Stimulated activated CD8-positive, alpha-beta memory T cell treated with anti-CD3 and anti-CD28 coated beads, Interleukin-12 subunit alpha, Interleukin-12 subunit beta, amount 100 ng/mL, for 1 hour (primary cell): Measurements from ENCODE around the gene ZNF346.

Experiments
- DNase-seq: peaks from one replicate; pipeline ENCODE4 v3.0.0-alpha.2; 2020; ENCODE audit warnings: low read depth

Gene ZNF346

GRCh38 chr5:177094224-177095087 lies 72.0 kb downstream of the ZNF346 start:
- no peak for DNase-seq

GRCh38 chr5:177095088-177095669 lies 72.7 kb downstream of the ZNF346 start:
- DNase-seq: no peak

GRCh38 chr5:177096162-177097015 lies 73.9 kb downstream of the ZNF346 start:
- DNase-seq: no peak

- no peak for DNase-seq
These were observed 74.8 kb downstream of the ZNF346 start for GRCh38 chr5:177097016-177097985.

GRCh38 chr5:177098120-177098469 lies 75.6 kb downstream of the ZNF346 start:
- no peak for DNase-seq

GRCh38 chr5:177098470-177099141 lies 76.1 kb downstream of the ZNF346 start:
- DNase-seq: no peak

DNA sequence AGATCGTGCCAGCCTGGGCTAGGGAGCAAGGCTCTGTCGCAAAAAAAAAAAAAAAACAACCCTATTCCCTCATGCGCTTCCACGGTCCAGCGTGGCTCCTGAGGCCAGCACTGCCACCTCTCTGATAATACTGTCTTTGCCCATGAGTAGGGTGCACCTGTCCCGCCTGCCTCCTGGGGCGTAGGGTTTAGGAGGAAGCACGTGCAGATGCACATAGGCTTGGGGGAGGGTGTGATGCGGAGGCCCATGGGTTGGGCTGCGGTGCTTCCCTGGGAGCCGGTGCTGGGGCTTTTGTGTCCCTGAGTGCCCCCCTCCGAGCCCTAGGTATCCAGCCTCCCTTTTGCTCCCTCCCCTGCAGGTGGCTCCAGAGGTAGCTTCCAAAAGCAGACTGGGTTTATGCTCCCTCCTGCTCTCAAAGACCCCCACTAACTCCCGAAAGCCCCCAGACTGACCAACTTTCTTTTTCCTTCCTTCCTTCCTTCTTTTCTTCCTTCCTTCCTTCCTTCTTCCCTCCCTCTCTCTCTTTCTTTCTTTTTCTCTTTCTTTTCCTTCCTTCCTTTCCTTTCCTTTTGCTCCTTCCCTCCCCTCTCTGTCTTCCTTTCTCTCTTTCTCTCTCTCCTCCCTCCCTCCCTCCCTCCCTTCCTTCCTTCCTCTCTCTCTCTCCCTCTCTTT lies 77.1 kb downstream of the ZNF346 start:
- no peak for DNase-seq

GRCh38 chr5:177100714-177101121 lies 78.2 kb downstream of the ZNF346 start:
- no peak for DNase-seq

GRCh38 chr5:177103523-177104253 lies 81.2 kb downstream of the ZNF346 start:
- no peak for DNase-seq

DNA sequence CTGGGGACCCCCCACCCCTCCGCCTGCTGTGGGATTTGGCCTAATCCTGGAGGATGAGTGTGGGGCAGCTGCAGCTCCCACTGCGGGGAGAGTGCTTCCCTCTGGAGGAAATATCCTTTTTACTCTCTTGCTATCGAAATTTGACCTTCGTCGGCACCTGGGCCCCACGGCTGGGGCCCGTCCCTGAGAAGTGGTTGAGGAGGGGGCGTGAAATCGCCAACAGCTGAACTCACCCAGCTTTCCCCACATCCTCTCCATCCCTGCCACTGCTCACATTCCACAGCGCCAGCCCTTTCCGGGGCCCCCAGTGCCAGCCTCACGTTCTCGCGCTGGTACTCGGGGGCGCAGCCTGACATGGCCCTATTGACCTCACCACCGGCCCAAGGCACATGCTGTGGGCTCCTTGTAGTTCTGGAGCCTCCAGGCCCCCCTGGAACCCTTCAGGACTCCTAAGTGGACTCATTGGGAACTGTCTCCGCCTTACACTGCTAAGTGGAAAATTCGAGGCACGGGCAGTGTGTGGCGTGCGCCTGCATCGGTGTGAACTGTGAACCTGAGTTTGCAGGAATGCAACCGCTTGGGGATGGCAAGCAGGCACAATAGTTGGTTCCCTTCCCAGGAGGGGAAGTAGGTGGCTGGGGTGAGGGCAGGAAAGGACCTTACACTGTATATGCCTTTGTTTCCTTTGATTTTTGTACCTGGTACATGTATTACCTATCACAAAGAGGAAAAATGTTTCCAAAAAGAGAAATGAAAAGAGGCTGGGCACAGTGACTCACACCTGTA lies 83.4 kb downstream of the ZNF346 start:
- no peak for DNase-seq

GRCh38 chr5:177107159-177107558 lies 84.7 kb downstream of the ZNF346 start:
- DNase-seq: no peak

DNA sequence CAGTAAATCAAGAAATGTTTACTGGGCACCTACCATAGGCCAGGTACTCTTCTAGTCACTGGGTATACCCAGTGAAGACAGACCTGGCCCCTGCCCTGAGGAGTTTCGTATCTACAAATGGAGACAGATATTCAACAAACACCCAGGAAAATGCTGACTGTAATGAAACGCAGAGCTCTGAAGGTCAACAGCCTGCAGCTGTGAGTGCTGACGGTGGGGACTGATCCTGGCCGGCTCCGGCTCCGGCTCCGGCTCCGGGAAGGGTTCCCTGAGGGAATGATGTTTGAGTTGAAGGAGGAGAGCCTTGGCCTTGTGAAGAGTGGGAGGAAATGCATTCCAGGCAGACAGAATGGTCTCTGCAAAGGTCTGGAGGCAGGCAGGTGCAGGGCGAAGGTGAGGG lies 87.3 kb downstream of the ZNF346 start:
- no peak for DNase-seq

DNA sequence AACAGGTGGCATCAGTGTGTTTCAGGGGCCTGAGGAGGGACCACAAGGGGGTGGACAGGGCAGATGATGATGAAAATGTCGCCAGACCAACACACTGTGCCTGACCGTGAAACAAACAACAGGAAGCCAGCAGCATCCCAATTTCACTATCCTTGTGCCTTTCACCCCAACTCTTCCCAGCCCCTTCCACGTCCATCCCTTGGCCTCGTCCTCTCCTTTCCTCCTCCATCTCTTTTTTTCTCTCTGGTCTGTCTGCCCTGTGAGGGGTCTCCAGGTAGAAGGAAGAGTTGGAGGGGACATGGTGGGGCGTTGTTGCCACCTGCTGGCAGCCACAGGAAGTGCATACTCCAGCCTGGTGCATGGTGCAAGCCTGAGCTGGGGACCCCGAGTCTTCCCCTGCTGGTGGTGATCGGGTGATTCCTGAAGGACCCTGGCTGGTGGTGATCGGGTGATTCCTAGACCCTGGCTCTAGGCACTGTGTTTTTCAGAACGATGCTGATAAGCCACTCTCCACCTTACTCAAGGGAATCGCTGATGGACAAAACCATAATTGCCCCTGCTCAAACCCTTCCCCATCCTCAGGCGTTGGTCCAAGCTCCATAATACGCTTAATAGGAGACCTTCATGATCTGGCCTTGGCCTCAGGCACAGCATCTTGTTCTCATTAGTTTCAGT lies 89.4 kb downstream of the ZNF346 start:
- DNase-seq: peak; percentile 38

DNA sequence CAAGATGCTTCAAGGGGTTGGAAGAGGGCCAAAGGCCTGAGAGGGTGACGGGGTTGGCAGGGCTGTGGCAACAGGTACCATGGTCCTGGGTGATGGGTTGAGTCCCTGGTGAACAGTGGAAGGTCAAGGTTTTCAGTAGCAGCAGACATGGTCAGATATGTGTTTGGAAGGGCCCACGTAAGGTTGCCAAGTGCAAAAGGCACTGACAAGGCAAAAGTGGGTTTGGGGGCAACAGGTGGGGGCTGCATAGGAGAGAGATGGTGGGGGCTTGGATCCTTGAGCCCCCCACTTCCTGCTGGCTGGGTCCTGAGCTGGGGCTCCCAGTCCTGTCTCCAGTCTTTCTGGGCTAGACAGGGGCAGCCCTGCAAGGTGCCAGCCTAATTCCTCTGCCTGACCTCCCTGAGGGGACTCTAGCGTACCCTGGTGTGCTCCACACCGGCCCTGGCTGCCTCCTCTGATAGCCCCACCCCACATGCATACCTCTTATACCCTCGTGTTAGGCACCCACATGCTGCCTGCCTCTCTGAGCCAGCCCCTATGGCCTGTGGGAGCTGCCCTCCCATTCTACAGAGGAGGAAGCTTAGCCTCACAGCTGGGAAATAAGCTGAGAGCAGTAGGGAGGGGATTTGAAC lies 90.2 kb downstream of the ZNF346 start:
- DNase-seq: no peak

DNA sequence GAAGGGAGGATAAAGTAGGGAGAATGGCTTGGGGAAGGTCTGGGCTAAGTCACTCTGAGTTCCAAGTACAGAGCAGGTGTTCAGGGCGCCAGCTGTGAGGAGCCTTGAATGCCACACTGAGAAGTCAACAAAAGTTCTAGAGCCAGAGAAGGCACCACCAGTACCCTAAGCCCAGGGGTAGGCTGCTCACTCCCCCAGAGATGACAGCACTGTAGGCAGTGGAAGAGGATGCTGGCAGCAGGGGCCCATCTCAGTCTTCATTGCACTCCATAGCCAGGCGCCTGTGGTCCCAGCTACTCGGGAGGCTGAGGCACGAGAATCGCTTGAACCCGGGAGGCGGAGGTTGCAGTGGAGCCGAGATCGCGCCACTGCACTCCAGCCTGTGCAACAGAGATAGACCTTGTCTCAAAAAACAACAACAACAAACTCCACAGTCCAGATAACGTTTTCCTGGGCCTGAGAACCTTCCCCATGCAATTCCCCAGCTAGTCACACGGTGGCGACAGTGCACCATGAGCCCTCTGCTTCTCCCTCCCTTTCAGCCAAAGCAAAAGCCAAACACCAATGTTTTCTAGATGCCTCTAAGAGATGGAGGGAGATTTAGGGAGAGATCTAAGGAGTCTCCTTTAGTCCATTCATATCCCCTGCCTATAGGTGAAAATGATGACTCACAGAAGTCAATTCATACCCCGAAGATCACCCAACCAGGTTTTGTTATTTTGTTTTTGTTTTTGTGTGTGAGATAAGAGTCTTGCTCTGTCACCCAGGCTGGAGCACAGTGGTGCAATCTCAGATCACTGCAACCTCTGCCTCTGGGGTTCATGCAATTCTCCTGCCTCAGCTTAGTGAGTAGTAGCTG lies 91.3 kb downstream of the ZNF346 start:
- peak; percentile 68 for DNase-seq

DNA sequence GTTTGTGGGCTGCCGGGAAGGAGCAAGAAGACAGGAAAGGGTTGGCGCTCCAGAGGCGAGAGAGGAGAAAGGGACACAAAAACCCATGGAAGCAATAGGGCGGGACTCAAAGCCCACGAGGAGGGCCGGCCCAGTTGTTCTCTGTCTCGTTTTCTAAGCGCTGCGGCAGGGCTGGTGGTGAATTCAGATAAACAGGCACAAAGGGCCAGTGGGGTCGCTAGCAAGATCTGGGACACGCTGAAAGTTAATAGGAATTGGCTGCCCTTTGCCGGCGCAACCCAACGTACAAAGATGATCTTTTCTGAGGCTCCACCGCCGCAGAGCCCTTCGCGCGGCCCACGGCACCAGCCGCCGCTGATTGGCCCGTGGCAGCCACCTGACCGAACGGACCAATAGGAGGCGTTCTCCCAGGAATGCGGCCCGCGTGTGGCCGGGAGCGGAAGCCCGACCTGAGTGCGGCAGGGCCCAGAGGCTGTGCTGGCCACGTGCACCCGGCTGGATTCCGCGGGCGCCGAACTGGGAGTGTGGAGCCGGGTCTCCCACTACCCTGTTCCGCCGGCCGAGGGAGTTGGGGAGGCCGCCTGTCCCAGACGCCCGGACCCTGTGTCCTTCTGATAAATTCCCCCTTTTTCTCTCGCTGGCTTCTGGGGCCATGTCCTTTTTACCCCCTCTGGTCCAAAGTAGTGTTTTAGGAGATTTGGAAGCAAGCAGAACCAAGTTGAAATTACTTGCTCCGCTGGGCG lies 94.3 kb downstream of the ZNF346 start:
- peak; percentile 74 for DNase-seq
